Gastrocnemius medialis (tissue), 4 donors: ENCODE data around the gene XRCC3. TPM values are rescaled to one million over a fixed set of nuclear protein-coding genes. Genes with fewer than 3 reads are reported as not detected.

ENCODE experiments used
- ATAC-seq, 2 donors: fragments of 150-250 bp; one replicate each; pipeline ENCODE4 v1.9.1; 2016
- DNase-seq, 2 donors: peaks; one replicate each; pipeline ENCODE4 v3.0.0-alpha.2; 2019
- H3K27ac ChIP-seq, 4 donors: fragments of 200-600 bp; sonication (generic); 1 replicate in 1 of 4; 2 replicates in 3 of 4; pipeline ENCODE4 v1.5.1; 2016 to 2018; ENCODE audit warnings: mild to moderate bottlenecking in 2 of 4, moderate library complexity in 1 of 4
- H3K27me3 ChIP-seq, 3 donors: fragments of 200-600 bp; sonication (generic) in 2 of 3; 1 replicate in 1 of 3; 2 replicates in 2 of 3; pipeline versions ENCODE4 v1.5.1 to v1.6.0; 2016 to 2019; ENCODE audit warnings: mild to moderate bottlenecking in 1 of 3, moderate library complexity in 1 of 3
- H3K36me3 ChIP-seq, 2 donors: fragments of 200-600 bp; sonication (generic) in 1 of 2; one replicate each; pipeline ENCODE4 v1.5.1; 2017 to 2018
- H3K4me1 ChIP-seq, 2 donors: fragments of 200-600 bp; sonication (generic) in 1 of 2; one replicate each; pipeline ENCODE4 v1.5.1; 2016 to 2017; ENCODE audit warnings: mild to moderate bottlenecking in 2 of 2
- H3K4me3 ChIP-seq, 4 donors: fragments of 200-600 bp; sonication (generic) in 3 of 4; 1 replicate in 1 of 4; 2 replicates in 3 of 4; pipeline ENCODE4 v1.5.1; 2016 to 2019; ENCODE audit warnings: mild to moderate bottlenecking in 2 of 4
- H3K9me3 ChIP-seq, 3 donors: fragments of 200-600 bp; sonication (generic) in 2 of 3; 1 replicate in 1 of 3; 2 replicates in 2 of 3; pipeline ENCODE4 v1.5.1; 2016 to 2019
- CTCF ChIP-seq, 5 experiments: fragments of 450-650 bp in 3 of 5; fragments of 200-600 bp in 2 of 5; sonication (generic) in 2 of 5; IDR thresholded peaks in 4 of 5; conservative IDR thresholded peaks in 1 of 5; 1 replicate in 4 of 5; 2 replicates in 1 of 5; pipeline ENCODE4 v1.5.1; 2016 to 2019; ENCODE audit warnings: antibody characterized with exemption in 5 of 5, mild to moderate bottlenecking in 3 of 5, moderate library complexity in 3 of 5
- POLR2A ChIP-seq, 2 donors: fragments of 450-650 bp; IDR thresholded peaks; one replicate each; pipeline ENCODE4 v1.6.1; 2017; ENCODE audit warnings: antibody characterized with exemption in 2 of 2, mild to moderate bottlenecking in 2 of 2, moderate library complexity in 2 of 2
- in situ Hi-C, 4 donors: fragments of 200-750 bp; cut with MboI; loops; one replicate each; pipeline versions ENCODE4 v1.15.0 to v1.8.0; 2017; ENCODE audit warnings: low sequenced_read_pairs in 4 of 4
- intact Hi-C: fragments of 100-400 bp; cut with DNase I; formaldehyde crosslinking; loops from one replicate; pipeline ENCODE4 v1.15.1; 2023; ENCODE audit warnings: low total_unique reads
- total RNA-seq, 4 donors: library from RNA; depleted of rRNA; stranded (reverse); fragments of >200 nt; gene quantifications; one replicate each; pipeline versions ENCODE4 v1.1.0 to v1.2.3, GENCODE V29; 2016

XRCC3 gene
- total RNA-seq, 4 donors from 2014 or later, result 1.3 to 26.5 (median 3.0) TPM

GRCh38 chr14:103675957-103676356 lies 39.3 kb downstream of the XRCC3 start:
- Histone ChIP-seq H3K27me3 (no peaks in the 10 kb centered on the region), H3K4me1 (no peaks in the 10 kb centered on the region), H3K36me3 (peaks cover 0 to 99% of the 10 kb centered on the region in 2 donors), H3K4me3 (no peak overlapping the region), H3K9me3 (no peaks in the 10 kb centered on the region), H3K27ac (no peak overlapping the region)
- in situ Hi-C loops (no loop called here), intact Hi-C loops (no loop called here)
- DNase-seq (no peak), ATAC-seq (no peak)
- TF ChIP-seq CTCF (IDR thresholded peaks at IDR 0.05 in 4 of 5, conservative IDR thresholded peaks at IDR 0.05 in 1 of 5), result no peak
- TF ChIP-seq POLR2A (IDR thresholded peaks at IDR 0.05), result no peak

- H3K4me1 ChIP-seq, result no peaks in the 10 kb centered on the region
- H3K4me3 ChIP-seq, result no peak overlapping the region
- ATAC-seq (no peak), DNase-seq (no peak)
- TF ChIP-seq CTCF (IDR thresholded peaks at IDR 0.05 in 4 of 5, conservative IDR thresholded peaks at IDR 0.05 in 1 of 5) (no peak), POLR2A (IDR thresholded peaks at IDR 0.05) (no peak)
- H3K9me3 ChIP-seq, result no peaks in the 10 kb centered on the region
- in situ Hi-C loops (no loop called here), intact Hi-C loops (no loop called here)
- H3K36me3 ChIP-seq, result peaks cover 2 to 99% of the 10 kb centered on the region in 2 donors
- H3K27me3 ChIP-seq, result no peaks in the 10 kb centered on the region
- H3K27ac ChIP-seq, result no peak overlapping the region
These were observed 43.3 kb downstream of the XRCC3 start for GRCh38 chr14:103671911-103672310.

- ATAC-seq (no peak), DNase-seq (no peak)
- Histone ChIP-seq H3K9me3 (no peaks in the 10 kb centered on the region), H3K27me3 (no peaks in the 10 kb centered on the region), H3K4me1 (no peaks in the 10 kb centered on the region), H3K4me3 (no peak overlapping the region), H3K36me3 (peaks cover 6 to 95% of the 10 kb centered on the region in 2 donors), H3K27ac (no peak overlapping the region)
- TF ChIP-seq POLR2A (IDR thresholded peaks at IDR 0.05) (no peak), CTCF (IDR thresholded peaks at IDR 0.05 in 4 of 5, conservative IDR thresholded peaks at IDR 0.05 in 1 of 5) (no peak)
- in situ Hi-C loops (no loop called here), intact Hi-C loops (no loop called here)
These were observed 45.9 kb downstream of the XRCC3 start for GRCh38 chr14:103669370-103669769.

- intact Hi-C loops (no loop called here), in situ Hi-C loops (no loop called here)
- no peak overlapping the region for H3K4me3 ChIP-seq
- TF ChIP-seq POLR2A (IDR thresholded peaks at IDR 0.05) (no peak), CTCF (IDR thresholded peaks at IDR 0.05 in 4 of 5, conservative IDR thresholded peaks at IDR 0.05 in 1 of 5) (no peak)
- no peaks in the 10 kb centered on the region for H3K27me3 ChIP-seq
- H3K36me3 ChIP-seq, result peaks cover 6 to 95% of the 10 kb centered on the region in 2 donors
- DNase-seq, result no peak
- no peak overlapping the region for H3K27ac ChIP-seq
- H3K9me3 ChIP-seq, result no peaks in the 10 kb centered on the region
- ATAC-seq, result no peak
- H3K4me1 ChIP-seq, result no peaks in the 10 kb centered on the region
These were observed 47.1 kb downstream of the XRCC3 start for GRCh38 chr14:103668117-103668516.

- intact Hi-C loops (no loop called here), in situ Hi-C loops (no loop called here)
- no peak for DNase-seq
- no peak for TF ChIP-seq POLR2A (IDR thresholded peaks at IDR 0.05)
- no peak for TF ChIP-seq CTCF (IDR thresholded peaks at IDR 0.05 in 4 of 5, conservative IDR thresholded peaks at IDR 0.05 in 1 of 5)
- H3K27ac ChIP-seq, result no peak overlapping the region
- no peak overlapping the region for H3K4me3 ChIP-seq
- H3K4me1 ChIP-seq, result no peaks in the 10 kb centered on the region
- no peaks in the 10 kb centered on the region for H3K27me3 ChIP-seq
- H3K9me3 ChIP-seq, result no peaks in the 10 kb centered on the region
- ATAC-seq, result no peak
- peaks cover 6 to 95% of the 10 kb centered on the region in 2 donors for H3K36me3 ChIP-seq
These were observed 47.6 kb downstream of the XRCC3 start for GRCh38 chr14:103667671-103668070.
